GM21390 (cell line): Measurements from ENCODE around the gene C1orf167.

Experiments
- ATAC-seq: cut with Tn5 transposase; IDR thresholded peaks from one replicate; pipeline ENCODE4 v1.9.1; 2021; ENCODE audit not compliant: unreplicated experiment

C1orf167 gene

DNA sequence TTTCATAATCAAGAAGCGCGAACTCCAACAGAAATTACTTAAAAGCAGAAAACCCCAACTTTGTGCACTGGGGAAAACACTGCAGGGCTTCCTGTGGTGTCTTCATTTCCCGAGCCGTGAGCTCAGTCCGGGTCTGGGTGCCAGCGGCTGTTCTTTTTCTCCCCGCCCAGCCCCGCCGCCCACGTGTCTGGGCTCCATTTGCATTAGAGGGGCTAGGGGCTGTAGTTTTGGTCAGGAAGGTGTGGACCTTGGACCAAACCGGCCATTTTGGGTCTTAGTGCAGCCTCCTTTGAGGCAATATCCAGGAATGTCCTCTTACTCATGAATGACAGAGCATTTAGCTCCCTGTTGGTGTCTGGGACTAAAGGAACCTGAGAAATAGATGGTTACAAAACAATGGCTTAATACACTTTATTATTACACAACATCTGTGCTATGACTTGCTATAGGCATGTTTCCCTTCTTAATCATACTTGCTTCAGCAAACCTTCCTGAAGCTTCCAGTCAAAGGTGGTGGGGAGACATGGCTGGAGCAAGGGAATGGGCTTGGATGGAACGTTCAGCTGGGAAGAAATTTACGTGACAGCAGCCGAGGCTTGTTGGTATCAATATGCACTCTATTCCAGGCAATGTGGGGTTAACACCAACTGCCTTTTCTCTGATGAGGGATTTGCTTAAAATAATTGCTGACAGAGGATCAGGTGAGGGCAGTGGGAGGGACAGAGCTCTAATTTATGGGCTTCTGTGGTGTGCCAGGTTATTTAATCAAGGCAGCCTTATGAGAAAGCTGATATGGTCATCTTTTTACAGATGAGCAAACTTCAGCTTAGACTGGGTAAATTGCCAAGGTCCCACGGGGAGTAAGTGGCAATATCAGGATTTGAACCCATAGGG, 25.0 kb upstream of the C1orf167 start:
- no peak for ATAC-seq

DNA sequence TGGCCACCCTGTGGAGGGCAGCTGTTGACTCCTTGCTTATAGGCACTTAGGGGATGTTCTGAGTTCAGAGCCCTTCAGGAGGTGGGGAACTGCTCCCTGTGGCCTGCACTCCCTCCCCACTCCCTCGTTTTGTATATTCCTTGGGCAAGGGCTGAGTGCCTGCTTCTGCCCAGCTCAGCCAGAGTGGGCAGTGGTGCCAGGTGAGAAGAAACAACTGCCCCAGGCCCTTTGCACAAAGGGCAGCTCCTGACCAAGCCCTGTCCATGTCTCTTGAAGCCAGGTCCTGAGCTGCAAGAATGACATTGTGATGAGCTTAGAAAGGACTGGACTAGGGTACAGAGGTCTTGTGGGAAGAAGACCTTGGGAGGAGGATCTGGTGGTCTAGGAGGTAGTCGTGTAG, 23.9 kb upstream of the C1orf167 start:
- ATAC-seq = no peak

DNA sequence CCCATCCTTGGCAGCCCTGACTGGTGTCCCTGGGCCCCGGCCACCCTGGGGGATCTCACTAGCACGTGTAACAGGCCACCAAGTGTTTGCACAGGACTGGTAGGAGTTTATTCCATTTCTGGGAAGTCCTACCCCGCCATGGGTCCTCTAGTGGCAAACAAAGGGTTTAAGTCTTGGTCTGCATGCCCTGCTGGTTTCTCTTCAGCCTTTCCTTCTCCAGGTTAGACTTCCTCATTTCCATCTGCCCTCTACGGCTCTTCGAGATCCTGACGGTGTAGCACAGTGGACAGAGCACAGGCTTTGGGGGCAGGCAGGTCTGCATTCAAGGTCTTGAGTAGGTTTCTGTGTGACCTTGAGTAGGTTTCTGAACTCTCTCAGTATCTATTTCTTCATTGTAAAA, 23.2 kb upstream of the C1orf167 start:
- ATAC-seq = no peak

DNA sequence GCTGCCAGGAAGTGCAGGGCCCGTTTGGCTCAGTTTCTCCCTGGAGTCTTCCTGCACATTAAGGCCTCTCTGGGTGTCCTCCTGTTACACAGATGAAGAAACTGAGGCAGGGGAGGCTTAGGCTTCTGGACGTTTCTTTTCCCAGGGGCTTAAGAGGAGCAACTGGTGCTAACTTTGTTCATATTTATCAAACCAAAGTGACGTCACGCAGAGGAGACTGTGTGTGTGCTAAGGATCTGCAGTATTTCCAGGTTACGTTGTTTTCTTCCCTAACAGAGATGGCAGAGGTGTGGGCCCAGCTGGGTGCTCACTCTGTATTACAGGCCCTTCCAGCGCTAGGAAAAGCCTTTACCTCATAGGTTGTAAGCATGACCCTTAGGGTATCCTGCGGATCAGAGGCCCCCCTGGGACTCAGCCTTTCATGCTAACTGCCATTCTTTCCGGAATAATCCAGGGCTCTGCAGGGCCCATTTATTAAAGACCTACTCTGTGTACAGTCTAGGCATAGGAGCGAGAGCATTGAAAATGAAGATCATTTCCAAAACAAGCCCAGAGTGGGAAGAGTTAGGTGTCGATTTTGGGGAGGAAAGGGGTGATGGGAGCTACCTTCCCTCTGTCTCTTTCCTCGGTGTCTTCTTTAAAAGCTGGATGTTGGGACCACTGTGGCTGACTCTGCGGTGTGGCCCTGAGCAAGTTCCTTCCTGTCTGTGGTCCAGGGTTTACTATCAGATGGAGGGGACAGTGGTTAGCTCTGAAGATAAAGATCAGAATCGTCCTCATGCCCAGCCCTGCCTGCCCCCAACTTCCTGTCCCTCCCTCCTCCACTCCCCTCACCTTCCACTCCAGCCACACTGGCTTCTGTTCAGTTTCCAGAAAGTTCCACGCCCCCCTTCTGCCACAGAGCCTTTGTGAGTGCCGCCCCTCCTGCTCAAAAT, 21.5 kb upstream of the C1orf167 start:
- ATAC-seq = no peak

DNA sequence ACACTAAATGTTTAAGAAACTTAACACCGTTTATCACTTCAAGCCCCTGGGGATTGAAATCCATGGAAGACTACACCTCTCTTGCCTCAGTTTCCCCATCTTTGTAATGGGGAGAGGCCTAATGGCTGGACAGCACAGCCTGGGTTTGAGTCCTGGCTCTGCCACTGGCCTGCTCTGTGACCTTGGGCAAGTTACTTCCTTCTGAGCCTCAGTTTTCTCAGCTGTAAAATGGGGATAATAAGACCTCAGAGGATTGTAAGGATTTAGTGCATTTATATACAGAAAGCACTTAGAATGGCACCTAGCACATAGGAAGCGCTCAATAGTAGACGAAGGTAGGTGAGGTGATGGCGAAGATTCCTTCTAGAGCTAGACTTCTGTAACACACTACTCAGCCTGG, 20.5 kb upstream of the C1orf167 start:
- ATAC-seq = no peak

DNA sequence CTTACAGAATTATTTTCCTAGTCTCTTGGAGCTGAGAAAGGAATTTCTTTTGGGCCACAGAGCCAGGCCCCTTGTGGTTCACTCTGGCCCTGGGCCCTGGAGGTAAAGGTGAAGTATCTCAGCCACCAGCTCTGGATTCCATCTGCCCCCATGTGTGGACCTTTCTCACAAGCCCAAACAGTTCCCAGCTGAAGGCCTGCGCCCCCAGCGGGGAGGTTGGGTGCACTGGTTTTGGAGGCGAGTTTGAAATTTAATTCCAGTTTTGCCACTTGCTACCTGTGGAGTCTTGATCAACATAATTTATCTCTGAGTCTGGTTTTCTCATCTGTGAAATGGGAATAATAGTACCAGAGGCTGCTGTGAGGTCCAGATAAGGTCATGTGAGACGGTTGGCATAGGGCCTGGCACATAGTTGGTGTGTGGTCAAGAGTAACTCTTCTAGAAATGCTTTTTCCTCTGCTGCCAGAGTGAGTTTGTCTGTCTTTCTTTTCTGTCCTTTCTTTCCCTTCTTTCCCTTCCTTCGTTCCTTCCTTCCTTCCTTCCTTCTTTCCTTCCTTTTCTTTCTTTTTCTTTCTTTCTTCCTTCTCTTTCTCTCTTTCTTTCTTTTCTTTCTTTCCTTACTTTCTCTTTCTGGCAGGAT, 20.0 kb upstream of the C1orf167 start:
- ATAC-seq = no peak

DNA sequence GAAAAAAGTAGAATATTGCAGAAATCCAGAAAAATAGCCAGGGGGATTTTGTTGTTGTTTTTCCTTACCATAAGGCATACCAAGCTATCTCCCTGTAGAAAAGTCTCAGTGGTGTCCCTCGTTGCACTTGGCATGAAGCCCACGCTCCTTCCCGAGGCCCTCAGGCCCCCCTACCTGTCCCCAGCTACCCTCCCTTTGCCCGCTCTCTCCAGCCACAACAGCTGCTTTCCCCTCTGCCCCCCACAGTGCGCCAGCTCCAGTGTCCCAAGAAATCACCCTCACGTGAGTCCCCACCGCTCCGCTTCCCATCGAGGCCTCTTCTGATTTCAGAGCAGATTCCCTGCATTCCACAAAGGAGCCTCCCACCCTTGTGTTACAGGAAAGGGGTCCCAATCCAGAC, 17.7 kb upstream of the C1orf167 start:
- no peak for ATAC-seq

DNA sequence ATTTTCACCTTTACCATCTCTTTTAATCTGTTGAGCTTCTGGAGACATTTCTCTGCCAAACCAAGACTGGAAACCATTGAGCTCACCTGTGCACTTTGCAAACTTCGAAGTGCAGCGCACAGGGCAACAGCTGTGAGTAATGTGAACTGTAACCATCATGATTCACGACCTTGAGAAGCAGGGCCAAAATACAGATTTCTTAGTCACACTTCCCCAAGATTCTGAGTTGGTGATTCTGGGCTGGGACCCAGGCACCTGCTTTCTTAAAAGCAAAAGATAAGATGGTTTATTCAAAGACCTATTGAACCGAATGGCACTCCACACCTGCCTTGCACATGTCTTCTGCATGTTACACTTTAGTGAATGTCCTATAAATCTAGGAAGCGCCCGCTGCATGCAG, 15.9 kb upstream of the C1orf167 start:
- ATAC-seq = no peak

DNA sequence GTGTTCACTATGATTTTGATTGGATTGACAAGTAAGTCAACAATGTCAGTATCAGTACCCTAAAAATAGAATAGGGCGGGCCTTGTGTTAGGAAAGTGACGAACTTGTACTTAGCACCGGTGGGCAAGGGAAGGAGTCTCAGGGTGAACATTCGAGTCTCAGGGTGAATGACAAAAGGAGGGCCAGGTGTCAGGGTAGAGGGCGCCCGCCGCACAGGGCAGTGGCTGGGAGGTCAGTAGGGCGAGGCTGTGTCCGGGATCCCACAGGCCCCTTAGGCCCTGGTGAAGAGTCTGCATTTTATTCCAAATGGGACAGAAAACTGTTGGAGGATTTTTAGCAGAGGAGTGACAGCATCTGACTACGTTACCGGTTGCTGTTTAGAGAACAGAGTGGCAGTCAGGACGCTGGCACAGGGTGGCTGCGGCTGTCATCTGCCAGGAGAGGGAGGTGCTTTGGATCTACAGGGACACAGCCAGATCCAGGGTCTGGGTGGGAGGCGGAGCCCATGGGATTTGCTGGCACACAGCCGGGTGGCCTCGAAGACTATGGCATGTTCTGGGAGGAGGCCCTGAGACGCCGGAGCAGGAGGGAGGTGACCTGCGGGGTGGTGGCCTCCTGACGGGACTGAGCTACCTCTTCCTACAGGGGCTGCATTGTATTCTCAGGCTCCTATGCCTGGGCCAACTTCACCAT, 15.1 kb upstream of the C1orf167 start:
- ATAC-seq = no peak

DNA sequence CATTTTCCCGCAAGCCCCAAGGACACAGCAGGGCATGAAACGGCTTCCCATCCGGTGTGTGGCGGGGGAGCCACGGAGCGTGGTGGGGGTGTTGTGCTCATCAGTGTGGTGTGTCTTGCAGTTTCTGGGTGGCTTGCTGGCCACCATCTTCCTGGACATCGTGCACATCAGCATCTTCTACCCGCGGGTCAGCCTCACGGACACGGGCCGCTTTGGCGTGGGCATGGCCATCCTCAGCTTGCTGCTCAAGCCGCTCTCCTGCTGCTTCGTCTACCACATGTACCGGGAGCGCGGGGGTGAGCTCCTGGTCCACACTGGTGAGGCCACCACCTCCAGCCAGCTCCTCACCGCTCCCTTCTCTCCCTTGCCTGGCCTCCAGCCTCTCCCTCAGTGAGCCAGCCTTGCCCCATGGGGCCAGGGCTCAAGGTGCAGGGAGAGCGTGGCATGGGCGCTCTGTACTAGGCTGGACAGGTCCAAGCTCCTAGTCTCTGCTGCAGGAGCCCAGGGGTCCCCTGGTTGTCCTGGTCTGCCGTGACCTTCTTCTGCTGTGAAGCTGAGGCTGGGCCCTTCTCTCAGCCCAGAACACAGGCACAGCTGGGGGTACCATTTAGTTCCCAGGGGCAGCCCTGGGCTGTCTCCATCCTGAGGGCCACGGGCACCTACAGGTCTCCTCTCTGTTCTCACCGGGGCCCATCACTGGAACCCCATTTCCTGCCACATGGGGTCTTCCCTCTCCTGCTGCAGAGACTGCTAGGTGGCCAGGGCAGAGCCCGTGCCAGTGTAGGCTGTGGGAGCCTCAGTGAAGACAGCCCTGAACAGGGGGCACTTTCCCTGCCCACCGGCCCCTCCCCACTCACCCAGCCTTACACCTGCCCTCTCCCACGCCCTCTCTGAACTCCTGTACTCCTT, 13.4 kb upstream of the C1orf167 start:
- ATAC-seq = peak; percentile 18

DNA sequence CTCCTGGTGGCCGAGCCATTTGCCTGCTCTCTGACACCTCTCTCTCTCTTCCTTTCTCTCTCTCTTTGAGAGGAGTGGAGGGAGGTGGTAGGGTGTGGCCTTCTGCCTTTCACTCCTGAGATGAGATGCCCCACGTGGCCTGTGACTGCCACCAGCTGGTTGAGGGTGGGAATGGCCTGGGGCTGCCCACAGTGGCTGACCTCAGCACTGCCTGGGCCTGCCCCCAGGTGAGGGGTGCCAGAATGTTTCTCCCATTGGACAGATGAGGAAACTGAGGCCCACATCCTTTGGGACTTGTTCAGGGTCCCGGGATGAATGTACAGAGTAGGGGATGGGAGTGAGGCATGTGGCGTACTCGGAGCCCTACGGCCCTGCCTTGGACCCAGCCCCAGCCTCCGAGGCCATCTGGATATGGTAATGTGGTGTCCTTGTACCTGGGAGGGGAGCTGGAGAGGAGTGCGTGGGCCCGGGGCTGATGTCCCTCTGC, 12.7 kb upstream of the C1orf167 start:
- ATAC-seq = peak; percentile 77

DNA sequence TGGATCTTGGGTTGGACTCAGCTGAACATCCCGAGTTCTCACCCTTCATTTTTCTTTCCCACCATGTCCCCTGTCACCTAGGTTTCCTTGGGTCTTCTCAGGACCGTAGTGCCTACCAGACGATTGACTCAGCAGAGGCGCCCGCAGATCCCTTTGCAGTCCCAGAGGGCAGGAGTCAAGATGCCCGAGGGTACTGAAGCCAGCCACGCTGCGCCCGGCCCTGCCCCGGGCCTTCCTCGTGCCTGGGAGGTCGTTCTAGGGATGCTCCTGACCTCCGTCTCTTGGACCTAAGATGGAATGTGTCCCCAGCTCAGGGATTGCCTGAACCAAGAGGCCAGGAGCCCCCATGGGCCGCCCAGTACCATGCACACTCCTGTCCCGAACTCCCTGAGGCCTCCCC, 12.0 kb upstream of the C1orf167 start:
- ATAC-seq = no peak

DNA sequence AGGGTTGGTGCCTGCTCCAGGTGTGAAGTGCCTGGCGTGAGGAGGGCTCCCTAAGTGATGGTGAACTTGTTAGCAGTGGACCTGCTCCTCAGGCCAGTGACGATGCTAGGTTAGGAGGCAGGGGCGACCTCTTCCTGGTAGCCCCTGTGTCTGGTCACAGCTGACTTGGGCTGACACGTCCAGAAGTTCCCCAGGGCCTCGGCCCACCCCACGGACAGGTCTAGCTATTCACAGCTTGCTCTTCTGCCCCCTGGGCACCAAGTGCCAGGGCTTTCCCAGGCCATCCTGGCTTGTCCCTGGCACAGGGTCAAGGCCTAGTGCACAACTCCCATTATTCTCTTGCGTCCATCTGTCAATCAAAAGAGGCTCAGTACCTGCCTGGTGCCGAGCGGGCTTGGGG, 10.9 kb upstream of the C1orf167 start:
- ATAC-seq = no peak

DNA sequence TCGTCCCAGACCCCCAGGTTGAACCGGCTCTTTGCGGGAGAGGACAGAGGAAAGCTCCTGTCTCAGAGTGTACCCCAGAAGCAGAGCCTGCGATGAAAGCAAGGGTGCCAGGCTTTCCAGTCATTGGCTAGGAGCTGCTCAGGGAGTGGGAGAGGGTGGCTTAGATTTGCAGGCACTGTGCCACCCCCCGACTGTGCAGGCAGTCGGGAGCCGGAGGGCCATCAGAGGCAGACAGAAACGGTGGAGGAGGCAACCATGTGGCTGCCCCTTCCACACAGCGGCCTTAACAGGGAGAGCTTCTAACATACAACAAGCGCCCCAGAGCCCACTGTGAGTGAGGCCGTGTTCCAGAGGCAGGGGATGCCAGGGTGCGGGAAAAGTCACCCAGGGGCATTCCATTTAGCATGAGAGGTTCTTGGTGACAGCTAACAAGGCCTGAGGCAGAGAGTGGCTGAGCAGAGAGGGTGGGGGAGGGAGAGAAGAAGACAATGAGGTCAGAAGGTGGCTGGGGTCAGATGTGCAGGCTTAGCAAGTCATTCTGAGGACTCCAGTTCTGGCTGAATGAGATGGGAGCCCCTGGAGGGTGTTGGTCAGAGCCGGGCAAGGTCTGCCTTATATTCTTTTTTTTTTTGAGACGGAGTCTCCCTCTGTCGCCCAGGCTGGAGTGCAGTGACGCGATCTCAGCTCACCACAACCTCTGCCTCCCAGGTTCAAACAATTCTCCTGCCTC, 9.5 kb upstream of the C1orf167 start:
- ATAC-seq = no peak

DNA sequence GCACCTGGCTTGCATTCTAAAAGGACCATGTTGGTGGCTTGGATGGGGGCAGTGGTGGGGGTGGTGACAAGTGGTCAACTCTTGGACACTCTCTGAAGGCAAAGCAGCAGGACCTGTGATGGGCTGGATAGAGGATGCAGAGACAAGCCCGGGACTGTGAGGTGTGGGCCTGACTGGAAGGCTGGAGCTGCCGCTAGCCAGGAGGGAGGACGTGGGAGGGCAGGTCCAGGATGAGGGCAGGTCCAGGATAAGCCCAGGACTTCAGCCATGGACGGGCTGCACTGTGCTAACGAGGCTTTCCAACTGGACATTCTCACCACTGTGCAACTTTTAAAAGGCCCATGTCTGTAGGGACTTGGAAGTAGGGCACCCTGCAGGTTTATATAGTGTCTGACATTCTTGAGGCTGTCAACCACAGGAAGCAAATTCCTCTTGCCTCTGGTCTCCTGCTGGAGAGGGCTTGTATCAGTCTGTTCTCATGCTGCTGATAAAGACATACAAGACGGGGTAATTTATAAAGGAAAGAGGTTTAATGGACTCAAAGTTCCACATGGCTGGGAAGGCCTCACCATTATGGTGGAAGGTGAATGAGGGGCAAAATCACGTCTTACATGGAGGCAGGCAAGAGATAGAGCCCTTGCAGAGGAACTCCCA, 8.3 kb upstream of the C1orf167 start:
- ATAC-seq = no peak

DNA sequence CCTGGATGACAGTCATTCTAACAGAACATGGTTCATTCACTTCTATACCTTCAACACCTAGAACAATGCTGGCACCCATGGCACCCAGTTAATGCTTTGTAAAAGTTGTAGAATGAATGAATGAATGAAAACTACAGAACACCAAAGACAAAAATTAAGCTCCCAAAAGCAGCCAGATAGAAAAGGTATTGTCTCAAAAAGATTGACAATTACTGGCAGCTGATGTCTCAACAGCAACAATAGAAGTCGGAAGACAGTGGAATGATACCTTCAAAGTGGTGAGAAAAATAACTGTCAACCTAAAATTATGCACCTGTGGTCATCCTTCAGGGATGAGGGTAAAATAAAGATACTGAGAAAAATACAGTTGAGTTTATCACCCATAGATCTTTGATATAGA, 4.9 kb upstream of the C1orf167 start:
- no peak for ATAC-seq

DNA sequence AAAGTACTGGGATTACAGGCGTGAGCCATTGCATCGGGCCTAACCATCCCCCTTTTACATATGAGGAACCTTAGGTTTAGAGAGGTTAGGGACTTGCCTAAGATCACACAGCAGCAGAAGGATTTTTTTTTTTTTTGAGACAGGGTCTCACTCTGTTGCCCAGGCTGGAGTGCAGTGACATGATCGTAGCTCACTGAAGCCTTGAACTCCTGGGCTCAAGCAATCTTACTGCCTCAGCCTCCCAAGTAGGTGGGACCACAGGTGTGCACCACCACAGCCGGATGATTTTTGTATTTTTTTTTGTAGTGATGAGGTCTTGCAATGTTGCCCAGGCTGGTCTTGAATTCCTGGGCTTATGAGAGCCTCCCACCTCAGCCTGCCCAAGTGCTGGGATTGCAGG, 2.2 kb upstream of the C1orf167 start:
- ATAC-seq = no peak

DNA sequence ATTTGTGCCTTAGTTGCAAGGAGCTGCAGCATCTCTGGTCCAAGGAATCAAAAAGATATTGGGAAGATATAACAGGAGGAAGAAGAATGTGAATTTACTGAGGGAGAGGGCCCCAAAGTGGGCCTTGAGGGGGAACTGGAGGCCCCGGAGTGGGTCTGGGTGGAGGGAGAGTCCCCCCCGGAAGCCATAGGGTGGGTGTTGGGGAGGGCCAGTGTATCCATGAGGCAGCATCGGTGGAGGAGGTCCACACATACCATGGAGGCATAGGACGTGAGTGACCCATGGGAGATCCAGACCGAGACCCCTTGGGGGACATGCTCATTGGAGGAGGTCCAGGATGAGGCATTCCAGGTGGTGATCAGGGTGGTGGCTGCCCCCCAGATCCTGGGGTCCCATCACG, 708 bp upstream of the C1orf167 start:
- ATAC-seq = no peak

DNA sequence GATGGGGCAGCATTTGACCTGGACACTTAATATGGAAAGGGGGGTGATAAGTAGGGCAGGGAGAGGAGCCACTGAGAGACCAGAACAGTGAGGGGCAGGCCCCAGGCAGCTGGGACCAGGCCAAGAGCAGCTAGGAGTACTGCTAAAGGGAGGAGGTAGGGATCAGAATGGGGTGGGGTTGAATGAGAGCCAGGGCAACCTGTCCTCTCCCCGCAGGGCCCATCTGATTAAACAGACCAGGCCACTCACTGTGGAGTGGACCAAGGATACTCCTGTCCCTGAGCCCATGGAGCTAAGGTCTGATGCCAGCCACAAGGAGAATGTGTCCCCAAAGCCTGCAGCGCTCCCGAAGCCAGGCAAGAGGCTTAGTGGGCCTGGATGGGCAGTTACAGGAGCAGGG, 2.1 kb downstream of the C1orf167 start:
- ATAC-seq = no peak
